ENCODE measurements around the gene CRYBB1.
A peak's percentile ranks its signal among the peaks of the same experiment; 100 is the strongest.

Gene CRYBB1

GRCh38 chr22:26581633-26582168 lies 36.1 kb downstream of the CRYBB1 start:
- TF ChIP-seq CTCF (IDR thresholded peaks at IDR 0.05; ENCODE audit: extremely low read depth, missing control alignments) = no peak
- DNase-seq (ENCODE audit: low spot score) = no peak

DNA sequence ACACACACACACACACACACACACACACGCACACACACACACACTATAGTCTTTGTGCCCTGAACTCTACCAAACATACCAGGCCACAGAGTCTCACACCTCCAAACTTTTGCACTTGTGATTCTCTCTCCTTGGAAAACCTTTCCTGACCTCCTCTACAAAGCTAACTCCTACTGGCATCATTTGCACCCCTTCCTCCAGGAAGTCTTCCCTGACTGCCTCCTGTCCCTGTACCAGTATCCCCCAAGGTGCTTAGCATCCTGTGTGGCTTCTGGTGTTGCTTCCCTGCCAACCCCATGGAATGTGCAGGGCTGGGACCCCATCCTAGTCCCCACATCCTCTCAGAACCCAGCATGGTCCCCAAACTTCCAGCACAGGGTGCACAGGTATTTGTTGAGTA lies 36.8 kb downstream of the CRYBB1 start:
- no peak for DNase-seq (ENCODE audit: low spot score)
- no peak for TF ChIP-seq CTCF (IDR thresholded peaks at IDR 0.05; ENCODE audit: extremely low read depth, missing control alignments)

- no peak for TF ChIP-seq CTCF (IDR thresholded peaks at IDR 0.05; ENCODE audit: extremely low read depth, missing control alignments)
- no peak for DNase-seq (ENCODE audit: low spot score)
These were observed 37.4 kb downstream of the CRYBB1 start for GRCh38 chr22:26580240-26580962.

DNA sequence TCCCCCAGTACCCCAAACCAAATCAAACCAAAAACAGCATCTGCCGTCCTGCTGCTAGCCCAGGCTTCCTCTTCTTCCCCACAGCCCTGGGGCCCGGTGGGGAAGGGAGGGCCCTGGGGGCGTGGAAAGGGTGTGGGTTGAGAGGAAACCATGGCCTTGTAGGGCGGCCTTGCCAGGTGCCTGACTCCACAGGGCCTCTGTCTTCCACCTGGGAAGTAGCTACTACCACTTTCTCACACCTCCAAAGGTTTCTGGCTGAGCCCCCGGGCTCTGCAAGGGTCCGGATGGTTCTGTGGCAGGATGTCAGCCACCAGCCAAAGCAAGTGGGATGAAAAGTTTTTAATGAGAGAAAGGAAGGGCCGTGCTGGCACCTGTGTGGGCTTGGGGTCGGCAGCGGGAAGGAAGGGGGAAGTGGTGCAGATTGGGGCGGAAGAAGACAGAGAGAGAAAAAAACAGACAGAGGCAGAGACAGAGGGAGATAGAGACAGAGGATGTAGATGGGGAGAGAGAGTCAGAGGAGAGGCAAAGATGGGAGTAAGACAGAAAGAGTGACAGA lies 38.4 kb downstream of the CRYBB1 start:
- no peak for TF ChIP-seq CTCF (IDR thresholded peaks at IDR 0.05; ENCODE audit: extremely low read depth, missing control alignments)
- peak; percentile 72 for DNase-seq (ENCODE audit: low spot score)

GRCh38 chr22:26577081-26577480 lies 40.7 kb downstream of the CRYBB1 start:
- no peak for DNase-seq (ENCODE audit: low spot score)
- TF ChIP-seq CTCF (IDR thresholded peaks at IDR 0.05; ENCODE audit: extremely low read depth, missing control alignments) = no peak

DNA sequence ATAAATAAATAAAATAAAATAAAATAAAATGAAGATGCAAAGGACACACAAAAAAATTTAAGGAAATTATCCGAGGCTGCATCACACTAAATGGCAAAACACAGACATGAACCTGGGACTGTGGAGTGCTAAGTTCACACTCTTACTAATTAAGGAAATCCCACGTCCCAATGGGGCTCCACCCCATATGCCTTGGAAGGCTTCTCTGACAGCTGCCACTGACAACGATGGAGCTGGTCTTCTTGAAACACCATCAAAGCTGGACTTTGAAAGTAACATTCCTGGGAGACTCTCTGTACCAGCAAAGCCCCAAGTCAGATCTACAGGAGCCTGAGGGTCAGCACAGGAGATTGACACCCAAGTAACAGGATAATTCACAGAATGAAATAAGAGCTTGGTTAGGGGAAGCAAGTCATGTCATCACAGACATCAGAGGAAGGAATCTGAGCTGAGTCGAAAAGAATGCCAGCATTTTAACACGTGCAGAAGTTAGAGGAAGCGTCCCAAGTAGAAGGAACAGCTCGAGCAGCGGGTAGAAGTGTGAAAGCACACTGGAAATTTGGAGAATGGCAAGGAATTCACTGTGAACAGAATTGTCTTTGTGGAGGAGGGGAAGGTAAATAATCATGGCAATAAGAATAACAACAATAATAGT lies 41.7 kb downstream of the CRYBB1 start:
- DNase-seq (ENCODE audit: low spot score) = no peak
- no peak for TF ChIP-seq CTCF (IDR thresholded peaks at IDR 0.05; ENCODE audit: extremely low read depth, missing control alignments)
